Measurements from ENCODE around the gene WDR45B.

WDR45B gene

DNA sequence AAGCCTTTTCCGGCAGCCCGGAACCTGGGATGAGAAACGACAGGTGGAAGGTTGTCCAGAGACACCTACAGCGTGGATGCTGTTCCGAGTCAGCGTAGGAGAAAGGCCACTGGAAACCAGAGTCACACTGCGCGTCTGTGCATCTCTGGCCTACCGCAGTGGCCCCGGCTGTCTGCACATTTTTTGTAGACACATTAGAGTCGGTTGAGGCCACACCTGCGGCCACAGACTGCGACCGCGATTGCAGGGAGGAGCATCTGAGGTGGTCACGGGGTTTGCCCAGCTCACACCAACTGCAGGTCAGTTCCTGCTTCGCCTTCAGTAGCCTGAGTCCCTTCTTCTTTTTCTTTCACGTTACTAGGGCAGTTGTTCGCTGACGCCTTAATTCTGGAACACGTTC lies 52.4 kb downstream of the WDR45B start:
- TF ChIP-seq ZBTB7A (IDR thresholded peaks at IDR 0.05; ENCODE audit: low read depth) (no peak), RAD21 (IDR thresholded peaks at IDR 0.05; ENCODE audit: low read depth) (no peak), NFIC (IDR thresholded peaks at IDR 0.05) (no peak), TCF12 (IDR thresholded peaks at IDR 0.05; ENCODE audit: low read depth) (no peak), TEAD4 (IDR thresholded peaks at IDR 0.05) (no peak), EP300 (IDR thresholded peaks at IDR 0.05; ENCODE audit: borderline replicate concordance) (no peak), TAF1 (IDR thresholded peaks at IDR 0.05; ENCODE audit: low read depth) (no peak), CEBPB (IDR thresholded peaks at IDR 0.05) (no peak), YY1 (IDR thresholded peaks at IDR 0.05; ENCODE audit: low read depth) (no peak), FOXM1 (IDR thresholded peaks at IDR 0.05; ENCODE audit: borderline replicate concordance, low read depth) (no peak), EGR1 (IDR thresholded peaks at IDR 0.05) (no peak), MAX (IDR thresholded peaks at IDR 0.05) (no peak), CREB1 (IDR thresholded peaks at IDR 0.05; ENCODE audit: low read depth) (no peak)
- TF ChIP-seq, protein P1, sequence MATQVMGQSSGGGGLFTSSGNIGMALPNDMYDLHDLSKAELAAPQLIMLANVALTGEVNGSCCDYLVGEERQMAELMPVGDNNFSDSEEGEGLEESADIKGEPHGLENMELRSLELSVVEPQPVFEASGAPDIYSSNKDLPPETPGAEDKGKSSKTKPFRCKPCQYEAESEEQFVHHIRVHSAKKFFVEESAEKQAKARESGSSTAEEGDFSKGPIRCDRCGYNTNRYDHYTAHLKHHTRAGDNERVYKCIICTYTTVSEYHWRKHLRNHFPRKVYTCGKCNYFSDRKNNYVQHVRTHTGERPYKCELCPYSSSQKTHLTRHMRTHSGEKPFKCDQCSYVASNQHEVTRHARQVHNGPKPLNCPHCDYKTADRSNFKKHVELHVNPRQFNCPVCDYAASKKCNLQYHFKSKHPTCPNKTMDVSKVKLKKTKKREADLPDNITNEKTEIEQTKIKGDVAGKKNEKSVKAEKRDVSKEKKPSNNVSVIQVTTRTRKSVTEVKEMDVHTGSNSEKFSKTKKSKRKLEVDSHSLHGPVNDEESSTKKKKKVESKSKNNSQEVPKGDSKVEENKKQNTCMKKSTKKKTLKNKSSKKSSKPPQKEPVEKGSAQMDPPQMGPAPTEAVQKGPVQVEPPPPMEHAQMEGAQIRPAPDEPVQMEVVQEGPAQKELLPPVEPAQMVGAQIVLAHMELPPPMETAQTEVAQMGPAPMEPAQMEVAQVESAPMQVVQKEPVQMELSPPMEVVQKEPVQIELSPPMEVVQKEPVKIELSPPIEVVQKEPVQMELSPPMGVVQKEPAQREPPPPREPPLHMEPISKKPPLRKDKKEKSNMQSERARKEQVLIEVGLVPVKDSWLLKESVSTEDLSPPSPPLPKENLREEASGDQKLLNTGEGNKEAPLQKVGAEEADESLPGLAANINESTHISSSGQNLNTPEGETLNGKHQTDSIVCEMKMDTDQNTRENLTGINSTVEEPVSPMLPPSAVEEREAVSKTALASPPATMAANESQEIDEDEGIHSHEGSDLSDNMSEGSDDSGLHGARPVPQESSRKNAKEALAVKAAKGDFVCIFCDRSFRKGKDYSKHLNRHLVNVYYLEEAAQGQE (IDR thresholded peaks at IDR 0.05; ENCODE audit: low read depth), result no peak
- TF ChIP-seq, protein P2, sequence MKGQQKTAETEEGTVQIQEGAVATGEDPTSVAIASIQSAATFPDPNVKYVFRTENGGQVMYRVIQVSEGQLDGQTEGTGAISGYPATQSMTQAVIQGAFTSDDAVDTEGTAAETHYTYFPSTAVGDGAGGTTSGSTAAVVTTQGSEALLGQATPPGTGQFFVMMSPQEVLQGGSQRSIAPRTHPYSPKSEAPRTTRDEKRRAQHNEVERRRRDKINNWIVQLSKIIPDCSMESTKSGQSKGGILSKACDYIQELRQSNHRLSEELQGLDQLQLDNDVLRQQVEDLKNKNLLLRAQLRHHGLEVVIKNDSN (IDR thresholded peaks at IDR 0.05), result no peak

DNA sequence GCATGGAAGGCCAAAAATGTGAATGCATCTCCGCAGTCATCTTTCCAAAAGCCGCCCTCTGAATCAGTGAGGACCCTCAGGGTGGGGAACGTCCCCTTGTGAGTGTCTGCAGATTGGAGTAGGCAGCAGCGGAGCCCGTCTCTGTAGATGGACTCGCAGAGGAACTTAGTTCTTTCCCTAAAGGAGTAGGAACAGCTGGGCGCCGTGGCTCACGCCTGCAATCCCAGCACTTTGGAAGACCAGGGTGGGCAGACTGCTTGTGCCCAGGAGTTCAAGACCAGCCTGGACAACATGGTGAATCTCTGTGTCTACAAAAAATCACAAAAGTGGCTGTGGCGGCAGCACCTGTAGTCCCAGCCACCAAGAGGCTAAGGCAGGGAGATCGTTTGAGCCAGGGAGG lies 53.7 kb downstream of the WDR45B start:
- TF ChIP-seq, protein P2 (IDR thresholded peaks at IDR 0.05), result no peak
- TF ChIP-seq MAX (IDR thresholded peaks at IDR 0.05) (no peak), RAD21 (IDR thresholded peaks at IDR 0.05; ENCODE audit: low read depth) (no peak), EGR1 (IDR thresholded peaks at IDR 0.05) (no peak)

DNA sequence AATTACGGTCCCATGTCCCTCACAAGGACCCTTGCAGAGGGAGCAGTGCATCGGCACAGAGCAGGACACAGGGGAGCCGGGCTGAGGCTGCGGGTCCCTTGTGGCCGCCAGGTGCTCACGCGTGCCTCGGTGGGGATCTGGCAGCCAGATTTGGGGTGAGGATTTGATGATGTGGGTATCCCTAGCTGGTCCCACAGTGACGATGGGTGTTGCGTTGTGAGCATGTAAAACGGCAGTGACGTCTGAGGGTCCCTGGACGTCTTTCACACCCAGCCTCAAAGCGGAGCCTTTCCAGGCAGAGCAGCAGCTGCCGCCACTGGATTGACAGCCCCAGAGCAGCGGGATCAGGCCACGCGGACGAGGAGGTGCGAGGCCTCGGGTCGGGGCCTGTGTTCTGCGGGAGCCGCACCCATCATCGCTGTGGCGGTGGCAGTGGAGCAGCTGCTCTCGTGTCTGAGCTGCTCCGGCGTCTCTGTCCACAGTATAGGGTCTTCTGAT lies 54.6 kb downstream of the WDR45B start:
- no peak for TF ChIP-seq TEAD4 (IDR thresholded peaks at IDR 0.05)
- no peak for TF ChIP-seq TAF1 (IDR thresholded peaks at IDR 0.05; ENCODE audit: low read depth)
- no peak for TF ChIP-seq CEBPB (IDR thresholded peaks at IDR 0.05)
- TF ChIP-seq MAX (IDR thresholded peaks at IDR 0.05), result peak; percentile 72

- TF ChIP-seq EP300 (IDR thresholded peaks at IDR 0.05; ENCODE audit: borderline replicate concordance), result 0 out of 2 replicates have a peak, but pooled peaks have one; percentile 40
- no peak; the same call in 1 of the 2 replicates for TF ChIP-seq MAX (IDR thresholded peaks at IDR 0.05)
- no peak for TF ChIP-seq TEAD4 (IDR thresholded peaks at IDR 0.05)
- TF ChIP-seq, protein P1 (IDR thresholded peaks at IDR 0.05; ENCODE audit: low read depth), result no peak
- peak; percentile 77 for TF ChIP-seq NFIC (IDR thresholded peaks at IDR 0.05)
- TF ChIP-seq TCF12 (IDR thresholded peaks at IDR 0.05; ENCODE audit: low read depth), result peak; percentile 55
- no peak for TF ChIP-seq YY1 (IDR thresholded peaks at IDR 0.05; ENCODE audit: low read depth)
- no peak for TF ChIP-seq TAF1 (IDR thresholded peaks at IDR 0.05; ENCODE audit: low read depth)
- no peak for TF ChIP-seq RAD21 (IDR thresholded peaks at IDR 0.05; ENCODE audit: low read depth)
These were observed 55.3 kb downstream of the WDR45B start for GRCh38 chr17:82592767-82593589.

DNA sequence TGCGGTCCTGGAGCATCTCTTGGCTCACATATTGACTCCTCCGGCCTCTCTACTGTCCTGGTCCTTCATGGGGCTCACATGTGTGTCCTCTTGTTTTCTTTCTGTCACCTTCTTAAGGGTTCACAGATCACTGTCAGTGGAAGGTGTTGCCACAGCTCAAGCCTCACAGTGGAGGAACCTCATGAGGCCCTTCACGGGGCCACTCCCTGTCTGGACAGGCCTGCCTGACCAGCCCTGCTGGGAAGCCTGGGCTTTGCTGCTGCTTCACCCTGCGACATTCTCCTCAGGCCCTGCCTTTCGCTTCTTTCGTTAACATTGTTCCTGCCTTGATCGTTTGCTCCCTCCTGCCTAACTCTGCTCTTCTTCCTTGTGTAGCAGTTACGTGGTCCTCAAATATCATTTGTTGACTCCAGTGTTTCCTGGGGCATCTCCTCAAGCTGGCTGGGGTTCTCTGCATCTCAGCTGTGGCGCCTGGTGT lies 55.9 kb downstream of the WDR45B start:
- TF ChIP-seq TCF12 (IDR thresholded peaks at IDR 0.05; ENCODE audit: low read depth) (no peak), CEBPB (IDR thresholded peaks at IDR 0.05) (no peak), RAD21 (IDR thresholded peaks at IDR 0.05; ENCODE audit: low read depth) (no peak), CREB1 (IDR thresholded peaks at IDR 0.05; ENCODE audit: low read depth) (no peak), EP300 (IDR thresholded peaks at IDR 0.05; ENCODE audit: borderline replicate concordance) (no peak), FOXM1 (IDR thresholded peaks at IDR 0.05; ENCODE audit: borderline replicate concordance, low read depth) (no peak), MAX (IDR thresholded peaks at IDR 0.05) (no peak), NFIC (IDR thresholded peaks at IDR 0.05) (no peak), ZBTB7A (IDR thresholded peaks at IDR 0.05; ENCODE audit: low read depth) (no peak), YY1 (IDR thresholded peaks at IDR 0.05; ENCODE audit: low read depth) (no peak), TAF1 (IDR thresholded peaks at IDR 0.05; ENCODE audit: low read depth) (no peak), TEAD4 (IDR thresholded peaks at IDR 0.05) (no peak), EGR1 (IDR thresholded peaks at IDR 0.05) (no peak)
- TF ChIP-seq, protein P1 (IDR thresholded peaks at IDR 0.05; ENCODE audit: low read depth), result no peak
- TF ChIP-seq, protein P2 (IDR thresholded peaks at IDR 0.05), result no peak

Measured in Ishikawa (cell line).